Measurements from ENCODE around the gene KLK6.

- TF ChIP-seq CTCF (IDR thresholded peaks at IDR 0.05; ENCODE audit: low read depth, low read length, missing input control) (no peak), REST (IDR thresholded peaks at IDR 0.05) (no peak), SP1 (IDR thresholded peaks at IDR 0.05) (no peak), TAF1 (conservative IDR thresholded peaks at IDR 0.05) (no peak), JUND (IDR thresholded peaks at IDR 0.05) (no peak), HNF4A (conservative IDR thresholded peaks at IDR 0.05) (no peak), FOXA1 (IDR thresholded peaks at IDR 0.05) (no peak), YY1 (IDR thresholded peaks at IDR 0.05) (no peak), RAD21 (IDR thresholded peaks at IDR 0.05) (no peak), GABPA (IDR thresholded peaks at IDR 0.05 in 1 of 2, conservative IDR thresholded peaks at IDR 0.05 in 1 of 2) (no peak), MAX (IDR thresholded peaks at IDR 0.05) (no peak), NR2F2 (IDR thresholded peaks at IDR 0.05) (no peak), FOXA2 (IDR thresholded peaks at IDR 0.05) (no peak), EGR1 (IDR thresholded peaks at IDR 0.05; ENCODE audit: low read depth in 2 of 2) (no peak)
Measured at GRCh38 chr19:50912727-50913716, 56.4 kb downstream of the KLK6 start.

Measured in liver (tissue), 3 donors.